ENCODE data around the gene TACC3. TPM values are rescaled to one million over a fixed set of nuclear protein-coding genes. Genes with fewer than 3 reads are reported as not detected.

The TACC3 gene
- total and polyA plus RNA-seq, 12 donors = 5.5 to 26.5 (median 11.4) TPM

DNA sequence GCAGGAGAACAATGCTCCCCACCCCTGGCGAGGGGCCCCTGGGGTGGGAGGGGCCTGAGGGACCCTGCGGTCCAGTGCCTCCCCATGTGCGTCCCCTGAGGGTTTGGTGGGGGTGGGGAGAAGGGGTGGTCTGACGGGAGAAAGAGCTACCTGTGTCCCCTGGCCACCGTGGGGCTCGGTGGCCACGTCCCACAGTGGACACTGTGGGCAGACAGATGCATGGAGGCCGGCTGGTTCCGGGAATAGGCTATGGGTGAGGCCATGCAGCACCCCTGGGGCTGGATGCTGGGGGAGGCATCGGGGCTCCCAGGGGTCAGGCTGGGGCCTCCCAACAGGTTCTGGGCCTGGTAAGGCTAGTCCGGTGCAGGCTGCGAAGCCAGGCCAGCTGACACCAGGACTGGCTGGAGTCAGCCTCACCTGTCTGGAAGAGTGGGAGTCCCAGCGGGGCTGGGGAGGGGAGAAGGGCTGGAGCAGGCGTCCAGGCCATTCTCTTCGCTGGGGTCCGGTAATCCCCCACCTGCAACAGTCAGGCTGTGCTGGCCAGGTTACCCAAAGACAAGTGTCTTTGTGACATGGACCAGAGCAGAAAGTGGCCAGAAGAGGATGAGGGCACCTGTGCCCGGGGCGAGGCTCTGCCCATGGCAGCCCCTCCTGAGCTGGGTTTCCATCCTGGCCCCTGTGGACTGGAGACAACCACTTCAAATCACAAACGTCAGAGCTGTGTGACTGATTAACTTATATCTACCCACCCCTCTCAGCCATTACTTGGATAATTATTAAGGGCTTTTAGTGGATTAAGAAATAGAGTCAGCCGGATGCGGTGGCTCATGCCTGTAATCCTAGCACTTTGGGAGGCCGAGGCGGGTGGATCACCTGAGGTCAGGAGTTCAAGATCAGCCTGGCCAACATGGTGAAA lies 35.8 kb upstream of the TACC3 start:
- TF ChIP-seq POLR2A (IDR thresholded peaks at IDR 0.05) = no peak
- TF ChIP-seq, protein P1, sequence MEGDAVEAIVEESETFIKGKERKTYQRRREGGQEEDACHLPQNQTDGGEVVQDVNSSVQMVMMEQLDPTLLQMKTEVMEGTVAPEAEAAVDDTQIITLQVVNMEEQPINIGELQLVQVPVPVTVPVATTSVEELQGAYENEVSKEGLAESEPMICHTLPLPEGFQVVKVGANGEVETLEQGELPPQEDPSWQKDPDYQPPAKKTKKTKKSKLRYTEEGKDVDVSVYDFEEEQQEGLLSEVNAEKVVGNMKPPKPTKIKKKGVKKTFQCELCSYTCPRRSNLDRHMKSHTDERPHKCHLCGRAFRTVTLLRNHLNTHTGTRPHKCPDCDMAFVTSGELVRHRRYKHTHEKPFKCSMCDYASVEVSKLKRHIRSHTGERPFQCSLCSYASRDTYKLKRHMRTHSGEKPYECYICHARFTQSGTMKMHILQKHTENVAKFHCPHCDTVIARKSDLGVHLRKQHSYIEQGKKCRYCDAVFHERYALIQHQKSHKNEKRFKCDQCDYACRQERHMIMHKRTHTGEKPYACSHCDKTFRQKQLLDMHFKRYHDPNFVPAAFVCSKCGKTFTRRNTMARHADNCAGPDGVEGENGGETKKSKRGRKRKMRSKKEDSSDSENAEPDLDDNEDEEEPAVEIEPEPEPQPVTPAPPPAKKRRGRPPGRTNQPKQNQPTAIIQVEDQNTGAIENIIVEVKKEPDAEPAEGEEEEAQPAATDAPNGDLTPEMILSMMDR (IDR thresholded peaks at IDR 0.05) = no peak
- H3K27me3 ChIP-seq = no peaks in the 10 kb centered on the region
- DNase-seq = no peak
- H3K4me1 ChIP-seq (replicated peaks in 1 of 2) = peaks cover 3 to 6% of the 10 kb centered on the region in 2 donors
- H3K9me3 ChIP-seq (replicated peaks in 1 of 3) = no peaks in the 10 kb centered on the region
- H3K36me3 ChIP-seq (replicated peaks in 1 of 2) = peaks cover 0 to 4% of the 10 kb centered on the region in 2 donors
- H3K27ac ChIP-seq = no peak overlapping the region
- 85 to 100% (median 87%) methylated on average over 1 to 23 of the region's 23 CpGs for WGBS, 4 donors
- H3K4me3 ChIP-seq = no peak overlapping the region
- intact Hi-C loops (cut with DNase I) = no loop called here

DNA sequence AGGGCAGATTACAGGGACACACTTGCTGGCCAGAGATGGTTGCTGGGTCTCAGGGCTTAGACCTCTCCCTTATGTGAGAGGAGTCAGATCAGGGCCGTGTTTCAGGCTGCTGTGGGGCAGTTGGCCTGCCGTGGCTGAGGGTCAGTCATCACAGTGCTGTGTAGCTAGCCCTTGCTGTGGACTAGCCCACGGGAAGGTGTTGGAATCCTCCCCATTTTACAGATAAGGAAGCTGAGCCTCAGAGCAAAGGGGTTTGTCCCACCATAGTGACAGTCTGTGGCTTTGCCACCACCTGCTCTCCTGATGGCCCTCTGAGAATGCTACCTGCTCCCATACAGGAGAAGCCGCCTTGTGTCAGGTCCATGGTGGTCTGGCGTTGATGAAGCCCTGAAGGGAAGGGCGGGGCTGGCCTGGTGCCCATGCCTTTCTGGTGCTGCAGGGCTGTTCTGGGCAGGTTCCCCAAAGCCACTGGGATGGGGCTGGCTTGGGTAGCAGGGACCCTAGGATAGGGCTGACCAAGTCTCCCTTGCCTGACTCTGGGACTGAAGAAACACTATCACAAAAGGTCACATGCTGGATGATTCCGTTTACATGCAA lies 34.8 kb upstream of the TACC3 start:
- peaks cover 0 to 13% of the 10 kb centered on the region in 2 donors for H3K36me3 ChIP-seq (replicated peaks in 1 of 2)
- H3K9me3 ChIP-seq (replicated peaks in 1 of 3) = no peaks in the 10 kb centered on the region
- peak in 1 of 7 donors; percentile 38 for DNase-seq
- H3K4me3 ChIP-seq = no peak overlapping the region
- intact Hi-C loops (cut with DNase I) = no loop called here
- H3K27me3 ChIP-seq = no peaks in the 10 kb centered on the region
- TF ChIP-seq, protein P1 (IDR thresholded peaks at IDR 0.05) = no peak
- TF ChIP-seq POLR2A (IDR thresholded peaks at IDR 0.05) = no peak
- H3K27ac ChIP-seq = no peak overlapping the region
- 54 to 62% (median 58%) methylated on average over 4 to 7 of the region's 7 CpGs for WGBS, 4 donors
- H3K4me1 ChIP-seq (replicated peaks in 1 of 2) = peaks cover 3 to 6% of the 10 kb centered on the region in 2 donors

DNA sequence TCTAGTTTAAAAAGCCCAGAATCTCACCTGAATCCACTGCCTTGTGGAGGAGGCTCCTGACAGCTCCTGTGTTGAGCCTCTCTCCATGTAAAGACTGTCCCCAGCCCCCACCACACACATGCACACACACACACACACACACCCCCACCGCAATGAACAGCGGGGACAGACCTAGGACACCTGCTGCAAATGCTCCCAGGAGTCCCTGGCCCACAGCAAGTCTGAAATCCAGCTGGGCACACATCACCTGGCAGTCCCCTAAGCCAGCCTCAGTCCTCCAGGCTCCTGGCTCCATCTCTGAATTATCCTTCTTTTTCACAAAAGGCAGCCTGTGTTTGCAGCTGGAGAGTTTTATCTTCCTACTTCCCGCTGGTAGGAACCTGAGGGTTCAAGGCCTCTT lies 30.6 kb upstream of the TACC3 start:
- H3K4me1 ChIP-seq (replicated peaks in 1 of 2) = no peaks in the 10 kb centered on the region
- WGBS, 4 donors = 92 to 96% (median 94%) methylated on average over 3 of the region's 3 CpGs
- TF ChIP-seq, protein P1 (IDR thresholded peaks at IDR 0.05) = no peak
- no peak for TF ChIP-seq POLR2A (IDR thresholded peaks at IDR 0.05)
- no peaks in the 10 kb centered on the region for H3K9me3 ChIP-seq (replicated peaks in 1 of 3)
- no peak overlapping the region for H3K4me3 ChIP-seq
- peaks cover 0 to 49% of the 10 kb centered on the region in 2 donors for H3K36me3 ChIP-seq (replicated peaks in 1 of 2)
- intact Hi-C loops (cut with DNase I) = loop anchor here (5.0 kb wide), 1 partner anchor 37 kb away; no protein-coding TSS in a partner anchor
- no peak for DNase-seq
- no peaks in the 10 kb centered on the region for H3K27me3 ChIP-seq
- no peak overlapping the region for H3K27ac ChIP-seq

DNA sequence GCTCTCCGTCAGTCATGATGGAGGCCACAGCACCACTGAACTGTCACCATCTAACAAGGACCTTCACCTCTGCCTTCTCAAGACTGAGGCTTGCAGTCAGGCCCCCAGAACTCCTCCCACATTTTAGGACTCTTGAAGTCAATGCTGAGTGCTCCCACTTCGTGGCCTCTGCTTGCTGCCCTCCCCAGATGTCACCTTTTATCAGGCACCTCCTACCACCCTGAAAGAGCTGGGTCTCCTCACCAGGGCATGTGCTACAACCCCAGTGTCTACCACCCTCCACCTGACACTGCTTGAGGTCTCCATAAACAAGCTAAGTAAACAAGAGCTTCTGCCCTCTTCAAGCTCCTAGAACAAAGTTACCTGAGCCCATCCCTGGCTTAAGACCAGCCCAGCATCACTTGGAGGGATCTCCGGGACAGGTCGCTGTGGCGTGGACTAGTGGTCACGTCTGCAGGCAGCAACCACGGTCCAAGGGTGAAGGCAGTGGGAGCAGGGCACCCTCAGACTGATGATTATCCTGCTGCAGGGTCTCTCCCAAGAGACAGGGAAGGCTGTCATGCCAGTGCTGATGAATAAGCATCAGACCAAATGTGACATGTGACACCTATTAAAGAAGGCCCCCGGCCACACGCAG lies 29.5 kb upstream of the TACC3 start:
- no peak overlapping the region for H3K27ac ChIP-seq
- H3K4me3 ChIP-seq = no peak overlapping the region
- H3K36me3 ChIP-seq (replicated peaks in 1 of 2) = peaks cover 0 to 60% of the 10 kb centered on the region in 2 donors
- intact Hi-C loops (cut with DNase I) = loop anchor here (5.0 kb wide), 1 partner anchor 35 kb away; no protein-coding TSS in a partner anchor
- H3K4me1 ChIP-seq (replicated peaks in 1 of 2) = no peaks in the 10 kb centered on the region
- TF ChIP-seq, protein P1 (IDR thresholded peaks at IDR 0.05) = no peak
- TF ChIP-seq POLR2A (IDR thresholded peaks at IDR 0.05) = no peak
- no peaks in the 10 kb centered on the region for H3K9me3 ChIP-seq (replicated peaks in 1 of 3)
- DNase-seq = no peak
- 82 to 92% (median 88%) methylated on average over 9 of the region's 9 CpGs for WGBS, 4 donors
- H3K27me3 ChIP-seq = no peaks in the 10 kb centered on the region

Data from adrenal gland (tissue), 12 donors.